Activated CD4-positive, alpha-beta T cell treated with anti-CD3 and anti-CD28 coated beads, Interleukin-2, Interleukin-6, amounts not matched to agents 100 ng/mL and 50 ng/mL, durations not matched to agents 16 hours and 8 hours (primary cell): ENCODE data around the gene CELF4.
A peak's percentile ranks its signal among the peaks of the same experiment; 100 is the strongest.

Experiments used
- DNase-seq: peaks from one replicate; pipeline ENCODE4 v3.0.0-alpha.2; 2020

The CELF4 gene

DNA sequence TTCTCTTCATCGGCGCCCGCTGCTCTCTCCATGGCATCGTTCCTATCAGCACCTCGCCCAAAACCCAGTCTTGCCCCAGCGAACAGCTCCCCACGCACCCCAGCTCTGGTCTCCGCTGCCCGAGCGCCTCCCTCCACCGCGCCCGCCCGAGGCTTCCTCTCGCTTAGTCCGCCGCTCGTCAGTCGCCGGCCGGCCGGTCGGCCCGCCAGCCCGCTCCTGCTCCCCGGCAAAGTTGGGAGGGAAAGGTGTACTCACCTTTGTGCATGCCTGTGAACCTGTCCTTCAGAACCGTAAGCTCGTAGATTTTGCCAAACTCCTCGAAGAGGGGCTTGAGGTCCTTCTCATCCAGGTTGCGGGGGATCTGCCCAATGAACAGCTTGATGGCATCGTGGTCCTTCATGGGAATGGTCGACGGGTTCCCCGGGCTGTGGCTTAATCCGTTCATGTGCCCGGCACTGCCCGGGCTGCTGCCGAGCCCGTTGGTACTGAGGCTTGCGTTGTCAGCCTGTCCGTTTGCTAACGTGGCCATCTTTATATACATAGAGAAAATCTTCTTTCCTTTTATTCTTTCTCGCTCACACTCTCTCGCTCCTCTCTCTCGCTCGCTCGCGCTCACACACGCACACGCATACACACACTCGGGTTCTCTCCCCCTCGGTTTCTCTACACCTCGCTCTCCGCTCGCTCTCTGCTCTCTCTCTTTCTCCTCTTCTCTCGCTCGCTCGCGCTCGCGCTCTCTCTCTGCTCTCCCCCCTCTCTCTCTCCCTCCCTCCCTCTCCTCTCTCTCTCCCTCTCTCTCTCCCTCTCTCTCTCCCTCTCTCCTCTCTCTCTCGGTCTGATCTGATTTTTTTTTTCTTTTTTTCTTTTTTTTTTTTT, at the start of gene CELF4:
CELF4 (minus strand) TSS at position 698 of the 876 bp plus-strand sequence.
- DNase-seq, result no peak

DNA sequence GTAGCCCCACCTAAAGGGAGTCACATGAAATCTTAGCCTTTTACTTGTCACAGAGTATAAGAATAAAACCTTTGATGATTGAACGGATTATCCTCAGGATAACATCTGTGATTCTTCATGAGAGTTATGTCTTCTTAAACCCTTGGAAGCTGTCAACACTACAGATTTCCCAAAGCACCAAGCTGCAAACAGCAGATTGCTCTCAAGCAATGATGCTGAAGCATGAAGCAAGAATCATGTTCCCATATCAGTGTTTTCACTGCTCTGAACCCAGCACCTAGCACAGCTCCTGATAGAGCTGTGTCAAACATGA, 47.6 kb upstream of the CELF4 start:
- DNase-seq, result no peak

GRCh38 chr18:37612524-37613252, 47.1 kb upstream of the CELF4 start:
- no peak for DNase-seq

DNA sequence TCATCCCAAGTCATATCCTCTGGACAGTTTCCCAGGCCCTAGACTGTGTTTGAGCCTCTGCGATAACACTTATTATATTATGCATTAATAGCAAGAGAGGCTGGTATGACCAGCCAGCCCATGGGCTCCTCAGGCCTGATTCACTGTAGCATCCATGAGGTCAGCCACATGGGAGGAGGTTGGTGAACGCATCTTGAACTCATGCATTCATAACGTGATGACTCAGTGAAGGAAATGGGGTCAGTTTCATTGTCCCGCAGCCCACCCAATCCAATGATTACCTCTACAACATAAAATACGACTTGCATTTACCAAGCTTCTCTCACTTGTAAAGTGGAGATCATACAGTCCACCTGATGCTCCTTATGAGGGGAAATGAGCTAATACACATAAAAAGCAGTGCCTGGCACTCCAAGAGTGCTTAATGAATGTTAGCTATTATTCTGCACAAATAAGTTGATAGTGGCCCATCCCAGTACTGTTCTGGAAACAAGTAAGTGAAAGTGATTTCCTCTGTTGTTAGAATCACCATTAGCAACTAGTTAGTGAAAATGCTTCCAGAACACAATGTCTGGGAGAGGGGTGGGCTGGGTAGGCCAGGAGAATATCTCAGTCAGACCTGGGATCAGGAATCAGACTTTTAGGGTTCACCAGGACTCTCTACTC, 46.1 kb upstream of the CELF4 start:
- DNase-seq, result no peak

- no peak for DNase-seq
Observed at GRCh38 chr18:37608876-37609275, 43.3 kb upstream of the CELF4 start.

DNA sequence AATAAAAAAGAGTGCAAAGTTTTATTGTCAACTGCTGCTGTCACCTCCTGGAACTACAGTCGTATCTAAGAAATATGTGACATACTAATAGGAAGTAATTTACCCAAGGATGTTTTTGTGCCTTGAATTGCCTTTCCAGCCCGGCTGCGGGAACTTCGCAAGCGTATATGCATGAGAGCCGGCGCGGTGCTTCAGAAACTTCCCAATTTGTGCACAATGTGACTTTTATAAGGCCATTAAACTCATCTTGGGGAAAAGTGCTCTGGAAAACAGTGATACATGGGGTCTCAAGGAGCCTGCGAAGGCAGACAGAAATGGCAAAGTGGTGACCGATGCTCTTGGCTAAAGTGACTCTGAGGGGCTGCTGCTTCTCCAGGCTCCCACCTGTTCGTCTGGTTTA, 41.7 kb upstream of the CELF4 start:
- no peak for DNase-seq

DNA sequence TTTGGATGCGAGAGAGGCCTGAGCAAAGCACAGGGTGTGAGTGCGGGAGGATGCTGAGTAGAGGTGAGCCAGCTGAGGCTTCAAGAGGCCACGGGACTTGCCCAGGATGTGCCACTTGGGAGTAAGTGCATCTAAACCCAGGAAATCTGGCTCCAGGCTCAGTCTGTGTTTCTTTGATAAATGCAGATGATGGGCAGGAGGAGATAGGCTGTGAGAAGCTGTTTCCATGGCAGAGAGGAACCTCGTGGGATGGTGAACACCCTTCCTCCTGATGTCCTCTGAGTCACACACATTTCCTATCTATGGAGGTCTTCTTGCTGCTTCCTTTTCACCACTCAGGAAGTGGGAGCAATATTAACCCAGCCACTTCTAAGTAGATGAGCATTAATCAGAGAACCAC, 38.4 kb upstream of the CELF4 start:
- no peak for DNase-seq

GRCh38 chr18:37598966-37599896, 33.6 kb upstream of the CELF4 start:
- no peak for DNase-seq

- DNase-seq, result no peak
Observed at GRCh38 chr18:37598396-37598795, 32.8 kb upstream of the CELF4 start.

DNA sequence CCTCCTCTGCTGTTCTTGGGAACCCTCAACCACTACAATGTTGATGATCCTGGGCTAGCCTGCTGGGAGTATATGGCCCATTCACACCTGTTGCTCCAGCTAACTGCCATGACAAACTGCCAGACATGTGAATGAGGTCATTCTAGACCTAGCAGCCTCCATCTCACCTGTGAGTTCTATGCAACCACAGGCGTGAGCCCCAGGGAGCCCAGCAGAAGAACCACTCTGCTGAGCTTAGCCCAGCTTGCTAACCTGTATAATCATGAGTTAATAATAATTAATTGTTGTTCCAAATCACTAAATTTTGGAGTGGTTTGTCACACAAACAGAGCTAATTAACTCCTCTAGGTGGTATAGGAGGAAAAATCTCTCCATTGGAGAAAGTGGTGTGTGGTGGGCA, 24.7 kb upstream of the CELF4 start:
- DNase-seq, result no peak

- no peak for DNase-seq
Observed at GRCh38 chr18:37588289-37588688, 22.7 kb upstream of the CELF4 start.

GRCh38 chr18:37586656-37587225, 21.1 kb upstream of the CELF4 start:
- no peak for DNase-seq

GRCh38 chr18:37584952-37585695, 19.5 kb upstream of the CELF4 start:
- DNase-seq, result no peak

DNA sequence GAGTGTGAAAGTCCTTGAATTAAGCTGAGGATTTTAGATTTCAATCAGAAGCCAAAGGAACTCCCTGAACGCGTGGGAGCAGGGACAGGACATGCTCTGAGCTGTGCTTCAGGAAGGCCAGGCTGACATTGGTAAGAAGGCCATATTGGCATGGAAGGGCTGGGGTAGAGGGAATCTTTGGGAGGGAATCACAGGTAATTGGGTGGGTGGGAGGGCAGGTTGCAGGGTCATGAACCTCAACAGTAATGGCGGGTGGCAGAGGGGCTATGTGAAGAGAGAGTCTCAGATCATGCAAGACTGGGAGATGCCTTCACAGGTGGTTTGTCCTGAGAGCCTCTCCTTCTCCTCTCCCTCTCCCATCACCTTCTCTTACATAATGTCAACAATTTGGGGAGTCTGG, 18.6 kb upstream of the CELF4 start:
- DNase-seq, result no peak

DNA sequence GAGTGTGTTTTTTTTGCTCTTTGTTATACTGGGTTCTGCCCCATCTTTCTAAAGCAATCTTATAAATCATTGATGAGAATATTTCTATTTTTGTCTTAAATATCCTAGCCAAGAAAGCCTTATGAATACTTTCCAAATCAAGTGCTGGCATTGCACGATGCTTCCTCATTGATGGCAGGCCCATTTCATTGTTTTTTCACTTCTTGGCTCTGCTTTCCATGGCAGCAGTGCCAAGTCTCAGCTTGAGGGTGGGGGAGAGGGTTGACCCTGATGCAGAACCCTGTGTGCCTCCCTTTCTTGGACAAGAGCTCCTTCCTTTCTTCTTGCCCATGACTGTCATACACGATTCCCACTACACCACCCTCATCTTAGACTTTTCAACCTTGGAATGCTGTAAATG, 16.7 kb upstream of the CELF4 start:
- DNase-seq, result no peak

- DNase-seq, result peak; percentile 23
Observed at GRCh38 chr18:37578886-37579513, 13.4 kb upstream of the CELF4 start.

DNA sequence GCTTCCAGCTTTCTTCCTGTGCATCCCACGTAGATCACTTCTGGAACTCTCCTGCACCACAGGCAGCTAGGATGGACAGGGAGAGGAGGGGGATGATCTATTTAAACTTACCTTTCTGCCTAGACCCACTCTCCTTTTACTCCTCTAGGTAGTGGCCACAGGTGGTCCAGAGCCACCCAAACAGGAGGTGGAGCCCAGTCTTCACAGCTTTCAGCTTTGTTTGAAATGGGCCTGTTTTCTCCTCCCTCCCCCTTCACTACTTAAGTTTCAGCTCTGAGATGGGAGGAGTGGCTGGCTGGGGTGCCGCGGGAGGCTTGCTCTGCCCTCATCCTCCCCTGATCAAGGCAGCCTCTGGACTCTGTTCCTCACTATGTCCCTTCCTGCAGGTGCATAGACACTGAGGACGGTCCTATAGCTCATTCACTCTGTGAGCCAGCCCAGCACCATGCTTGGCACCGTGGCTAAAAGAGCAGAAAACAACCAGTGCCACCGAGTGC, 12.6 kb upstream of the CELF4 start:
- DNase-seq, result no peak

- DNase-seq, result no peak
Observed at GRCh38 chr18:37577051-37577611, 11.5 kb upstream of the CELF4 start.

DNA sequence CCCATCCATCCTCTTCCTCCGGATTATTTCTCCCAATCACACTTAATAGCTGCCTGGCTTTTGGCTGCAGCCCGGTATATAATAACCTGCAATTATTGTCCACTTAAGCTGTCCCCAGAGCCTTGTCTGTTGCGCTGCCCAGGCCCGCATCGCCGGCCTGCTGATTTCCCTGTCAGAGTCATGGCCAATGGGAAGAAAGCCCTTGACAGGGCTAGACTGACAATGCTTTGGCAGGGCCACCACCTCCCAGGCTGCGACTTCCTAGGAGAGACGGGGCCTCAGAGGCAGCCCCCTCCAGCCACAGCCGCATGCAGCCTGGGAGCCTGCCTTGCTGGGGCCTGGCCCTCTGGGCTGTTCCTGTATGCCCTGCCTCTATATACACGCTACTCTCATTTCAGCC, 10.0 kb upstream of the CELF4 start:
- DNase-seq, result no peak

DNA sequence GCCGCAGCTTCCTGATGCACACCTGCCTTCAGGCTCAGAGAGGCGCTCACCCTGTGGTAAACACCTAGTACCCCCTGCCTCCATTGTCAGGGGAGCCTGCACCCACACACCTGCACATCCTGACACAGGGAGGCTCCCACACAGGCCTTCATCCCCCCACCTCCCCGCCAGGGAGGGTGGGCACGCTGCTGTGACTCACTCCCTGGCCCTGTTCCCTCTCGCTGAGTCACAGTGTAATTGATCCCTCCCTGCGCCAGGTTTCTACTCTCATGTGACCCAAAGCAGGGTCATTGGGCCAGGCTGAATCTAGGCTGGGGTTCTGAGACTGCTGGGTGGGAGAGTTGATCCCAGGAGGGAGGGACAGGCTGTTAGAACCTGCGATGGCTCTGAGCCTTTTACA, 8.5 kb upstream of the CELF4 start:
- DNase-seq, result no peak

GRCh38 chr18:37572736-37573135, 7.1 kb upstream of the CELF4 start:
- no peak for DNase-seq
